Measurements from ENCODE around the gene XAGE3.

XAGE3 gene

DNA sequence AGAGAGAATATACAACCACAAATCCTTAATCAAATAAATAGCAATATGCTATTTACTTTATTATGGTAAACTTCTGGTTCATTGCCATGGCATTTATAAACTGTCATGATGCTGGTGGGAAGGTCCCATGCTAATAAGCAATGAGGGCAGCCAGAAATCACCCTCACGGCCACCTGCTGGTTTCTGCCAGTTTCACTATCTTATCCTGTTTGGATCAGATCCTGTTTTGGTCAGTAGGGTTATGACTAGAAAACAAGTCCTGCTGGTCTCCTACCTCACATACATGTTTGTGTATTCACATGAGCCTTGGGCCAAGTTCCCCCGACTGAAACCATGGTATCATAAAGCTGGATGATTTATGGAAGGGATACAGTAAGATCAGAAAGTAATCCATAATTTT is 28.7 kb downstream of the XAGE3 start:
- DNase-seq, result no peak

DNA sequence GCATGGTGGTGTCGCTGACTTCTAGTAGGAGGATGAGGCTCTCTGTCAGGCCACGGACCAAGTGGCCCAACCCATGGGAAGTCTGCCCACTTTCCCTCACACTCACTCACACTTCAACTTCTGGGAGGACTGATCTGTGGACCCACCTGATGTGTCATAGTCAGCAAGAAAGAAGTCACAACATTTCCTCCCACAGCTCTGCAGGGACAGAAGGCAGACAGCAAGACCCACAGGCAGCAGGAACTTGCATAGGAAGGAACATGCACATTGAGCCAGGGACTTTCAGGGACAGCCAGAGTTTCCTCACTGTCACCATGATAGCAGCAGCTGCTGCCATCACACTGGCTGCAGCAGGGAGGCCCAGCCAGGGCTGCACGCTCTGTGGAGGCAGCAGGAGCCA is 37.3 kb downstream of the XAGE3 start:
- DNase-seq, result no peak

DNA sequence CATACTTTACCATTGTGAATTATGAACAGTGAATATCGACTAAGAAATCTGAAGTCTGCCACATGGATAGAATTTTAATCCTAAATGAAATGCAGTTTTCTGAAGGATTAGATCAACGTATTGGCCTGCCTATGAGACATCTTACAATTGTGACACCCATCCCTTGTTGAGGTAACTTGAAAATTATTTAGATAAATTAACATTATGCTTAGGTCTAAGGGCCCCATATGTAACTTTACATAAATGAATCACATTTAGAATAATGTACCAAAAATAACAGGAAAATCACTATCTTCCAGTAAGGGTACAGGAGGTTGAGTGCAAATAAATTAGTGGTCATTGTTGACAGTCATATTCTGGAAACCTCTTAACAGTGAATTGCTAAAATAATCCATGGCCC is 43.3 kb downstream of the XAGE3 start:
- DNase-seq, result no peak

DNA sequence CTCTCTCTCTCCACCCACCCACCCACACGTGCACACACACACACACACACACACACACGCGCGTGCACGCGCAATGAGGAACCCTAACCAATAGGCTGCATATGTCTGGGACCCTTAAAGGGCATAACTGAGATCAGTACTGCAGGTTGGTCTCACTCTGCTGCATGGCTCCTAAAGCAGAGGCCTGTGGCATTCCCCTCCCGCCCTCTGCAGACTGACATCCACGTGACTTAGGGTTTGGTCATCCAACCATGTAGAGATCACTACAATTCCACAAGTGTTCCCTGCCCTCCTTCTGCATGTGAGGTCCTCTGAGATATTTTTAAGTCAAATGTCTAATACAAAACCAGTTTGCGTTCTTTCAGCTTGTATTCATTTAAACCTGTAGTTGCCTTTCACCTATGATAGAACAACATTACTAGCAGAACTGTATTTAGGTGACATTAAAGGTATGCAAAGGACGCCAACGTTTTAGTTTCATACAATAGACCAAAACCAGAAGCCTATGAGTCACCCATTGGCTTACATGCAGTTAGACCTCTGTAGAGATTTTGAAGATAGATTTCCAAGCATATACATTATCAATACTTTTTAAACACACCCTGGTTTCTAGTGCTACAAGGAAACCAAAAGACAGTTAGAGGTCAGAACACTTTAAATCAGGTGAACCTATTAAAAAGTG is 46.7 kb downstream of the XAGE3 start:
- no peak for DNase-seq

DNA sequence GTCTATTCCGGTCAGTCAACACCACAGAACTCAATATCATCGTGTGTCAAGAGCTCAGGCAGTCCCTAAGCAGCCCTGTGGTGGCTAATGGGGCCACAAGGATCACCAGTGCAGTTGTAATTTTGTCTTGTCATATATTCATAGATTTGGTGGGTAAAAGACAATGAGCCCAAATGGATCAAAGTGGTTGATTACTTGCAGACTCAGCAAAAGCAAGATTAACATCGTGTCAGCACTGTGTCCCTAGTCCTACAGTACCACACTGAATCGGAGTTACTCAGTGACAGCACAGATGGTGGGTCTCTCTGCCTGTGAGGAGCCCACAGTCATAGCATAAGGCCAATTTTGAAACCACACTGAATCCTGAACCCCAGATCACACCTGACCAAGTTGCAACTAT is 48.1 kb downstream of the XAGE3 start:
- DNase-seq, result no peak
